HepG2 (cell line): ENCODE data around the gene CLEC16A. TPM values are rescaled to one million over a fixed set of nuclear protein-coding genes. Genes with fewer than 3 reads are reported as not detected.

Experiments used
- ATAC-seq: fragments of 200-7000 bp; cut with Tn5 transposase; 3 replicates; pipeline ENCODE4 v1.9.1; 2020; ENCODE audit warnings: mild to moderate bottlenecking, moderate library complexity
- BruUV-seq: library from RNA; stranded (reverse); fragments of 400-500 nt; replicated peaks from 2 replicates; lab custom pipeline; 2021; lab: Mats Ljungman, UMichigan
- CTCF ChIA-PET: fragments of 300-600 bp; formaldehyde crosslinking; extraction: SDS; loops from one replicate; lab custom pipeline; 2021; ENCODE audit warnings: low total read pairs, inconsistent platforms, low intra/inter-chr PET ratio; lab: Yijun Ruan, JAX
- POLR2A ChIA-PET: fragments of 350-600 bp; sonication (Branson Sonifier 250); formaldehyde crosslinking; loops from one replicate; lab custom pipeline; 2020; ENCODE audit warnings: antibody characterized with exemption, inconsistent platforms; lab: Yijun Ruan, JAX
- DNase-seq: peaks from one replicate; pipeline ENCODE4 v3.0.0-alpha.2; 2015; ENCODE audit warnings: low spot score
- FAIRE-seq: peaks from 3 replicates; lab custom pipeline; 2011; peaks lifted over from hg19 to GRCh38; lab: Jason Lieb, UNC
- H2AFZ ChIP-seq: one replicate; pipeline ENCODE4 v1.6.1; 2011; ENCODE audit warnings: low read length, inconsistent platforms
- H3K27ac ChIP-seq: fragments of 300-600 bp; 3 replicates; pipeline ENCODE4 v1.8.0; 2011; ENCODE audit warnings: mixed run types, mild to moderate bottlenecking, mixed read lengths, low read length, inconsistent platforms; ENCODE audit not compliant: insufficient read depth; ENCODE audit errors: extremely low read length
- H3K27me3 ChIP-seq, 2 experiments: fragments of 200-600 bp in 1 of 2; 2 replicates in 1 of 2; 3 replicates in 1 of 2; pipeline versions ENCODE4 v1.6.0 to v1.8.0; 2011; ENCODE audit warnings: low read length in 2 of 2, mild to moderate bottlenecking in 2 of 2, moderate library complexity in 2 of 2, inconsistent platforms in 1 of 2; ENCODE audit not compliant: insufficient read depth in 2 of 2, control insufficient read depth in 1 of 2
- H3K36me3 ChIP-seq, 2 experiments: fragments of 200-600 bp in 1 of 2; replicated peaks in 1 of 2; 2 replicates in 1 of 2; 3 replicates in 1 of 2; pipeline versions ENCODE4 v1.5.1 to v1.8.0; 2011; ENCODE audit warnings: low read length in 2 of 2, inconsistent platforms in 1 of 2; ENCODE audit not compliant: insufficient read depth in 2 of 2, control insufficient read depth in 1 of 2
- H3K4me1 ChIP-seq: 2 replicates; pipeline ENCODE4 v1.5.1; 2012; ENCODE audit warnings: low read length, inconsistent platforms; ENCODE audit not compliant: insufficient read depth
- H3K4me2 ChIP-seq: 2 replicates; pipeline ENCODE4 v1.6.0; 2011; ENCODE audit warnings: low read depth, low read length, inconsistent platforms
- H3K4me3 ChIP-seq, 3 experiments: fragments of 200-600 bp in 1 of 3; sonication (generic), shearing (Covaris generic) in 1 of 3; replicated peaks in 1 of 3; 2 replicates each; pipeline ENCODE4 v1.5.1; 2011 to 2016; ENCODE audit warnings: low read length in 3 of 3, inconsistent platforms in 2 of 3, low read depth in 2 of 3, mild to moderate bottlenecking in 2 of 3, control low read depth in 1 of 3, mixed read lengths in 1 of 3; ENCODE audit not compliant: insufficient read depth in 1 of 3
- H3K79me2 ChIP-seq: one replicate; pipeline ENCODE4 v1.6.1; 2011; ENCODE audit warnings: low read length, inconsistent platforms; ENCODE audit not compliant: insufficient read depth
- H3K9ac ChIP-seq: 2 replicates; pipeline ENCODE4 v1.6.0; 2011; ENCODE audit warnings: mild to moderate bottlenecking, low read depth, low read length, inconsistent platforms; ENCODE audit not compliant: insufficient read depth
- H3K9me3 ChIP-seq: 2 replicates; pipeline ENCODE4 v1.5.1; 2012; ENCODE audit warnings: mild to moderate bottlenecking, low read length
- H4K20me1 ChIP-seq: 2 replicates; pipeline ENCODE4 v1.6.0; 2011; ENCODE audit warnings: inconsistent platforms, mild to moderate bottlenecking, low read length, moderate library complexity; ENCODE audit not compliant: insufficient read depth
- DNMT3B ChIP-seq: conservative IDR thresholded peaks from 2 replicates; pipeline ENCODE4 v1.6.1; 2016; ENCODE audit warnings: missing biosample characterization, control low read depth
- EZH2 ChIP-seq: conservative IDR thresholded peaks from 2 replicates; pipeline ENCODE4 v1.6.1; 2012; ENCODE audit warnings: mild to moderate bottlenecking, low read depth, low read length, moderate library complexity
- FUBP1 ChIP-seq: sonication (generic); formaldehyde crosslinking; IDR thresholded peaks from 2 replicates; pipeline ENCODE4 v1.5.1; 2020; ENCODE audit warnings: missing genetic modification reagents, mild to moderate bottlenecking, borderline replicate concordance
- GZF1 ChIP-seq: sonication (generic); formaldehyde crosslinking; IDR thresholded peaks from 2 replicates; pipeline ENCODE4 v1.5.1; 2020; ENCODE audit warnings: mild to moderate bottlenecking, missing genetic modification reagents
- IKZF4 ChIP-seq: sonication (generic); formaldehyde crosslinking; IDR thresholded peaks from 2 replicates; pipeline ENCODE4 v1.5.1; 2020; ENCODE audit warnings: borderline replicate concordance, mild to moderate bottlenecking, low read depth, missing genetic modification reagents; ENCODE audit errors: not compliant biosample characterization
- MED1 ChIP-seq: sonication (generic); formaldehyde crosslinking; IDR thresholded peaks from 2 replicates; pipeline ENCODE4 v1.4.0; 2020; ENCODE audit warnings: missing genetic modification reagents
- NFIB ChIP-seq: sonication (generic); formaldehyde crosslinking; IDR thresholded peaks from 2 replicates; pipeline ENCODE4 v1.9.0; 2021; ENCODE audit warnings: missing genetic modification reagents, mild to moderate bottlenecking, borderline replicate concordance
- SAP130 ChIP-seq: IDR thresholded peaks from 2 replicates; pipeline ENCODE4 v1.6.1; 2016; ENCODE audit warnings: low read depth
- SMC3 ChIP-seq: IDR thresholded peaks from 2 replicates; pipeline ENCODE4 v1.6.1; 2011; ENCODE audit warnings: low read length, improper control_type of control experiment
- SOX13 ChIP-seq, 3 experiments: fragments of 450-650 bp in 1 of 3; sonication (generic) in 1 of 3; formaldehyde crosslinking in 1 of 3; IDR thresholded peaks in 2 of 3; conservative IDR thresholded peaks in 1 of 3; 2 replicates each; pipeline versions ENCODE4 v1.5.0 to v1.6.1; 2016 to 2020; ENCODE audit warnings: antibody characterized with exemption in 1 of 3, mild to moderate bottlenecking in 1 of 3, missing compliant biosample characterization in 1 of 3, missing genetic modification reagents in 1 of 3, moderate library complexity in 1 of 3
- ZNF761 ChIP-seq: sonication (generic); formaldehyde crosslinking; conservative IDR thresholded peaks from 2 replicates; pipeline ENCODE4 v1.4.0; 2020; ENCODE audit warnings: mild to moderate bottlenecking, missing genetic modification reagents
- ZNF773 ChIP-seq: sonication (generic); formaldehyde crosslinking; IDR thresholded peaks from 2 replicates; pipeline ENCODE4 v1.4.0; 2020; ENCODE audit warnings: missing genetic modification reagents, borderline replicate concordance
- ZNF781 ChIP-seq: sonication (generic); formaldehyde crosslinking; IDR thresholded peaks from 2 replicates; pipeline ENCODE4 v1.5.1; 2020; ENCODE audit warnings: borderline replicate concordance, mild to moderate bottlenecking, missing genetic modification reagents; ENCODE audit errors: not compliant biosample characterization
- WGBS: methylation state at CpG from one replicate; pipeline ENCODE4 v1.1.6; 2017; ENCODE audit warnings: low lambda C conversion rate; 5-methylcytosine and 5-hydroxymethylcytosine counted together
- in situ Hi-C: cut with HindIII; loops from 2 replicates; pipeline ENCODE4 v1.10.0; 2017; ENCODE audit warnings: low pct_unique_long_range_greater_than_20kb; ENCODE audit not compliant: extremely low pct_ligation_motif_present
- intact Hi-C: fragments of 100-400 bp; cut with micrococcal nuclease; formaldehyde crosslinking; loops from one replicate; pipeline ENCODE4 v1.10.0; 2022; ENCODE audit not compliant: unreplicated experiment
- polyA plus RNA-seq, 8 experiments: library from polyadenylated mRNA; depleted of rRNA in 3 of 8; stranded (reverse) in 7 of 8; unstranded in 1 of 8; fragments of >200 nt; fragmentation: Illumina TruSeq in 4 of 8; extraction: Trizol in 4 of 8; gene quantifications; 2 replicates each; pipeline versions ENCODE4 v1.2.1 to v1.2.3, GENCODE V29; 2011 to 2016; ENCODE audit warnings: low read depth in 4 of 8, missing spikeins in 1 of 8, mixed read lengths in 1 of 8; ENCODE audit not compliant: insufficient read depth in 1 of 8
- total RNA-seq, 5 experiments: library from RNA; depleted of rRNA; stranded (reverse); fragments of >200 nt; fragmentation: Illumina TruSeq; extraction: Trizol; gene quantifications; 2 replicates each; pipeline ENCODE4 v1.2.3, GENCODE V29; 2016; ENCODE audit warnings: low read depth in 1 of 5
- TF ChIP-seq, protein P1 (sequence below): sonication (generic); formaldehyde crosslinking; IDR thresholded peaks from 2 replicates; pipeline ENCODE4 v1.4.0; 2020; ENCODE audit warnings: missing genetic modification reagents, borderline replicate concordance
- TF ChIP-seq, protein P2 (sequence below): sonication (generic); IDR thresholded peaks from 2 replicates; pipeline ENCODE4 v1.6.1; 2016; ENCODE audit warnings: low read depth, borderline replicate concordance

Gene CLEC16A
- total and polyA plus RNA-seq, 2 of the 13 experiments (the other 11 are each of a cell fraction or from before 2014, with no cell fraction given), result 8.5 to 10.3 TPM

- peaks cover 55% of the 10 kb centered on the region for H3K4me1 ChIP-seq
- H3K27me3 ChIP-seq, result peaks cover 11 to 64% of the 10 kb centered on the region in 2 experiments
- H3K27ac ChIP-seq, result no peak overlapping the region
- peak overlapping the region in 1 of 3 experiments; percentile 26; a peak in 1 of 6 replicates for H3K4me3 ChIP-seq
- FAIRE-seq (no peak), ATAC-seq (peak; percentile 7; the same call in 2 of the 3 replicates), DNase-seq (peak; percentile 67)
- H3K36me3 ChIP-seq, result no peaks in the 10 kb centered on the region
- in situ Hi-C loops (no loop called here), intact Hi-C loops (no loop called here)
- H3K4me2 ChIP-seq, result peak overlapping the region; percentile 38
- no TSS peak for BruUV-seq
- H4K20me1 ChIP-seq, result no peaks in the 10 kb centered on the region
- ChIA-PET POLR2A (interaction anchor here (1.6 kb wide), 1 partner anchor 50 kb away, joined by 3 read pairs; no protein-coding TSS in a partner anchor), CTCF (no interaction called here)
- H2AFZ ChIP-seq, result no peak overlapping the region
- no peak overlapping the region for H3K9ac ChIP-seq
- WGBS, result 15% methylated on average over 15 of the region's 15 CpGs
- no peaks in the 10 kb centered on the region for H3K79me2 ChIP-seq
- H3K9me3 ChIP-seq, result no peaks in the 10 kb centered on the region
- TF ChIP-seq DNMT3B (no peak), EZH2 (0 out of 2 replicates have a peak, but pooled peaks have one; percentile 38), SMC3 (0 out of 2 replicates have a peak, but pooled peaks have one; percentile 3), SAP130 (0 out of 2 replicates have a peak, but pooled peaks have one; percentile 31), IKZF4 (peak; percentile 36), GZF1 (CRISPR knock-in tag) (no peak), FUBP1 (no peak), SOX13 (IDR thresholded peaks at IDR 0.05) (no peak), SOX13 (CRISPR knock-in tag; conservative IDR thresholded peaks at IDR 0.05 in 1 of 2, IDR thresholded peaks at IDR 0.05 in 1 of 2) (no peak), MED1 (CRISPR knock-in tag) (no peak), ZNF761 (CRISPR knock-in tag) (0 out of 2 replicates have a peak, but pooled peaks have one; percentile 38), ZNF773 (CRISPR knock-in tag) (no peak), NFIB (no peak), ZNF781 (CRISPR knock-in tag) (no peak)
- TF ChIP-seq, protein P1, sequence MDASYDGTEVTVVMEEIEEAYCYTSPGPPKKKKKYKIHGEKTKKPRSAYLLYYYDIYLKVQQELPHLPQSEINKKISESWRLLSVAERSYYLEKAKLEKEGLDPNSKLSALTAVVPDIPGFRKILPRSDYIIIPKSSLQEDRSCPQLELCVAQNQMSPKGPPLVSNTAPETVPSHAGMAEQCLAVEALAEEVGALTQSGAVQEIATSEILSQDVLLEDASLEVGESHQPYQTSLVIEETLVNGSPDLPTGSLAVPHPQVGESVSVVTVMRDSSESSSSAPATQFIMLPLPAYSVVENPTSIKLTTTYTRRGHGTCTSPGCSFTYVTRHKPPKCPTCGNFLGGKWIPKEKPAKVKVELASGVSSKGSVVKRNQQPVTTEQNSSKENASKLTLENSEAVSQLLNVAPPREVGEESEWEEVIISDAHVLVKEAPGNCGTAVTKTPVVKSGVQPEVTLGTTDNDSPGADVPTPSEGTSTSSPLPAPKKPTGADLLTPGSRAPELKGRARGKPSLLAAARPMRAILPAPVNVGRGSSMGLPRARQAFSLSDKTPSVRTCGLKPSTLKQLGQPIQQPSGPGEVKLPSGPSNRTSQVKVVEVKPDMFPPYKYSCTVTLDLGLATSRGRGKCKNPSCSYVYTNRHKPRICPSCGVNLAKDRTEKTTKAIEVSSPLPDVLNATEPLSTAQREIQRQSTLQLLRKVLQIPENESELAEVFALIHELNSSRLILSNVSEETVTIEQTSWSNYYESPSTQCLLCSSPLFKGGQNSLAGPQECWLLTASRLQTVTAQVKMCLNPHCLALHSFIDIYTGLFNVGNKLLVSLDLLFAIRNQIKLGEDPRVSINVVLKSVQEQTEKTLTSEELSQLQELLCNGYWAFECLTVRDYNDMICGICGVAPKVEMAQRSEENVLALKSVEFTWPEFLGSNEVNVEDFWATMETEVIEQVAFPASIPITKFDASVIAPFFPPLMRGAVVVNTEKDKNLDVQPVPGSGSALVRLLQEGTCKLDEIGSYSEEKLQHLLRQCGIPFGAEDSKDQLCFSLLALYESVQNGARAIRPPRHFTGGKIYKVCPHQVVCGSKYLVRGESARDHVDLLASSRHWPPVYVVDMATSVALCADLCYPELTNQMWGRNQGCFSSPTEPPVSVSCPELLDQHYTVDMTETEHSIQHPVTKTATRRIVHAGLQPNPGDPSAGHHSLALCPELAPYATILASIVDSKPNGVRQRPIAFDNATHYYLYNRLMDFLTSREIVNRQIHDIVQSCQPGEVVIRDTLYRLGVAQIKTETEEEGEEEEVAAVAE (CRISPR knock-in tag), result peak; percentile 74; the same call in 1 of the 2 replicates
- TF ChIP-seq, protein P2, sequence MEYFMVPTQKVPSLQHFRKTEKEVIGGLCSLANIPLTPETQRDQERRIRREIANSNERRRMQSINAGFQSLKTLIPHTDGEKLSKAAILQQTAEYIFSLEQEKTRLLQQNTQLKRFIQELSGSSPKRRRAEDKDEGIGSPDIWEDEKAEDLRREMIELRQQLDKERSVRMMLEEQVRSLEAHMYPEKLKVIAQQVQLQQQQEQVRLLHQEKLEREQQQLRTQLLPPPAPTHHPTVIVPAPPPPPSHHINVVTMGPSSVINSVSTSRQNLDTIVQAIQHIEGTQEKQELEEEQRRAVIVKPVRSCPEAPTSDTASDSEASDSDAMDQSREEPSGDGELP, result peak; percentile 31; the same call in 1 of the 2 replicates
Observed at GRCh38 chr16:11201498-11202259, 257.3 kb downstream of the CLEC16A start.
